ENCODE measurements around the gene FIBP.

GRCh38 chr11:65888163-65888814 is at the start of gene FIBP:
- peak in 2 of 3 donors; percentile 24 to 71 for TF ChIP-seq CTCF (IDR thresholded peaks at IDR 0.05)
- no peak for TF ChIP-seq POLR2A (IDR thresholded peaks at IDR 0.05)

Measured in lower leg skin (tissue), 3 donors.